DMS53 treated with DMSO at 0.1 percent for 48 hours (cell line): Measurements from ENCODE around the gene TRPM4.
"Not testable (repeated sequence)": the region's sequence is repeated elsewhere in the genome, so short reads cannot be mapped to it uniquely, and the experiment has no call there.

Experiments used
- DNase-seq: peaks from one replicate; lab custom pipeline; 2025; ENCODE audit not compliant: unreplicated experiment; lab: John Stamatoyannopoulos, UW

TRPM4 gene

DNA sequence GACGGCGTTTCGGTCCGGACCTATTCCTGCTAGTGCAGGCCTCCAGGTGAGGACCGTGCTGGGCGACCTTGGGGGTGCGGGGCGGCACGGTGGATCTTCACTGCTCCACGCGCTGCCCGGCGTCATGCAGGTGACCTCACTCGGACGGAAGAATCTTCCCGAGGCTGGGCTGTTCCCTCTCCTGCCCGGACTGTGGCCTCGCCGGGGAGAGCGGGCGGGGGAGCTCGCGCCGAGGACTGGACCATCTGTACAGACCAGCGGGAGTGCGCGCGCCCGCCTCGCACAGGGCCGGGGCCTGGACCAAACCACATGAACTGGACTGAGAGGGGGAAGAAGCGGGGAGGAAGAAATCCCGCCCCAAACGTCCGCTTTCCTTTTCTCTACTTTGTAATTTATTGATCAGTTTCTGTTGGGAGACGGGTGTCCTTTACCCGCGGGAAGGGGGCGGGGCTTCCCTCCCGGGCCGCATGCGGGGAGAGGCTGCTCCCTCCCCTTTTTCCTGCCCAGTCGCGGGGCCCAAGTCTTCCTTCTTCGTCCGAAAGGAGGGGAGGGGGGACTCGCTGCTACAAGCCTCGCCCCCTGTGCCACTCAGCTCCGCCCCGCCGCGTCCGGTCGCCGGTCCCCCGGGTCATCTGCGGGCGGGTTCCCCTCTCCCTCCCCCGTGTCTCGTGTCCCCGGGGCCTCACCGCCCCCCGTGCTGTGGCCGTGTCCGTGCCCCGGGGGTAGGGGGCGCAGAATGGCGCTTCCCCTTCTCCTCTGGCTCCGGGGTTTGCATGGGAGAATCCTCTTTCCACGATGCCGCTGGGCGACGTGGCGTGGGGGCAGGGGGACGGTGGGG, 7.3 kb upstream of the TRPM4 start:
- DNase-seq, result peak; percentile 86

DNA sequence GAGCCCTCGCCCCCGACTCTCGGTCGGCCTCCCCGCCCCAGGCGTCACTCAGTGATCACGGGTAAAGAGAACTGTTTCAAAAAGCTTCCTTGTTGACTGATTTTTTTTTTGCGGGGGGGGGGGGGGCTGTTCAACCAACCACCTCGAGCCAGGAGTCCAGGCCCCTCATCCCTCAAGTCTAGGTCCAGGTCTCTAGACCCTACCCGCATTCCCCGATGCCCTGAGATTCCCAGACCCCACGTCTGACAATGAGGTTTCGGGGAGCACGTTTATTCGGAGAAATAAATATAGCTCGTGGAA, 6.7 kb upstream of the TRPM4 start:
- peak; percentile 28 for DNase-seq

DNA sequence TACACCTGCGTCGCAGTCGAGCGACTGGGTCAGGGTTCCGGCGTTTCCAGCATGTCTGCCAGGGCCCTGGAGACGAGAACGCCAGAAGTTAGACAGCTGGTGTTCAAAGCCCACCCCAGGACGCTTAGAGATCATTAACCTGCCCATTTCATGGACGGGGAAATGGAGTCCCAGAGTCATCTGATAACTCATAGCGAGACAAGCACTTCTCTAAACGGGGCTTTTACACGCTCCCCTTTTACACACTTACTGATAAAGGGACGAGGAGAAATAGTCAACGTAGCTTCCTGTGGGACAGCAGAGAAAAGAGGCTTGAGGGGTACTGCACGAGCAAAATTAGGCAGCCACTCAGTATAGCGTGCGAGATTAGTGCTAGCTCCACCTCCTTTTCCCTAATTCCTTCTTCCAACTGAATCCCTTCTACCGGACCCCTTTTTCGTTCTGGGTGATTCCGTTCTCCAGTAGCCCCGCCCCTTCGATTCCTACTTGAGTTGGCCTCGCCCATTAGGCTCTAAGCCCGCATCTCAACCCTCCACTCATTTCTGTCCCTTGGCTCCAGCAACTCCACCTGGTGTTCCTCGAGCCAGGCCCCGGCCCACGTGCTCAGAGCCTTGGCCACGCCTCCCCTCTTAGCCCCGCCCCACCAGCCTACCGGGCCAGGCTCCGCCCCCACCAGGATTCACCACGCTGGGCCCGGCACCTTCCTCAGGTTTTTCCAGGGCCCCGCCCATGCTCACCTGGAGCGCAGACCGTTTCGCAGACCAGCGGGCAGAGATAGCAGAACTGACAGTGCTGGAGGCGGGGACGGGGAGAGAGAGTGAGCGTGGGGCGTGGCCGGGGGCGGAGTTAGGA, 6.1 kb upstream of the TRPM4 start:
- peak; percentile 77 for DNase-seq

DNA sequence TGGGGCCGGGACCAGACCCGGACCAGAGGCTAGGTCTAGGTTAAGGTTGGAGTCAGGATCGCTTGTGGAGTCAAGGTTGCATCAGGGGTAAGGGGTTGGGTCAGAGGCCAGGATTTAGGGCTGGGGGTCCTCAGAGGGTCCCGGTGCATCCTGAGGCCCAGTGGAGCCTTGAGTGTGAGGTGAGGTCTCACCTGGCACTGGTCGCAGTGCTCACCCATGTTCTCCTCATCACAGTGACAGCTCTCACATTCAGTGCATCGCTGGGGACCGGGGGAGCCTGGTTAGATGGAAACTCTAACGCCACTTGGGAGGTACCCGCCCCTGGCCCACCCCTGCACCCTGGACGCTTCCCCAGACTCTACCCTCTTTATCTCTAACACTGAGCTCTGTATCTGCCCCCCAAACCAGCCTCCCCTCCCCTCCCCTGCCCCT, 5.5 kb upstream of the TRPM4 start:
- no peak for DNase-seq

DNA sequence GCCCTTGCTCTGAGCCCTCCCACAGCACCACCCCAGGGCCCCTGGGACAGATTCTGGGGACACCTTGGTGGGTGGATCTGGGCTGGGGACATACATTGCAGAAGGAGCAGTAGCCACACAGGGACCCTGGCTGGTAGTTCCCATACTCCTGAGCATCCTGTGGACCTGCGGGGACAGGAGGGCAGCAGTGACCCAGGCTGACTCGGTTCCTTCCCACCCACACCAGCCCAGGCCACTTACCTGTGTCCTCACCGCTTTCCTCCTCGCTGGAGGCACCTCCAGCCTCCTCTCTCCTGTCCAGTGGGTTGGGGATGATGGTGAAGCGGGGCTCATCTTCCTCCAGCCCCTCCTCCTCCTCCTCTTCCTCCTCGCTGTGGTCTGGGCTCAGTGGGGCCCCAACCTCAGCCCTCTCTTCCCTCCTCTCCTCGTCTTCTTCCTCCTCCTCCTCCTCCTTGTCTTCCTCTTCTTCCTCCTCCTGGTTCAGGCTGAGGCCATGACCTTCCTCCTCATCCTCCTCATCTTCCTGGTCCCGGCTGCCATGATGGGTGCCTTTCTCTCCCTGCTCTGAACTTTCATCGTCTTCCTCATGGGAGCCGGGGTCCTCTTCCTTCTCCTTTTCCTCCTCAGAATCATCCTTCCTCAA, 4.3 kb upstream of the TRPM4 start:
- no peak for DNase-seq

DNA sequence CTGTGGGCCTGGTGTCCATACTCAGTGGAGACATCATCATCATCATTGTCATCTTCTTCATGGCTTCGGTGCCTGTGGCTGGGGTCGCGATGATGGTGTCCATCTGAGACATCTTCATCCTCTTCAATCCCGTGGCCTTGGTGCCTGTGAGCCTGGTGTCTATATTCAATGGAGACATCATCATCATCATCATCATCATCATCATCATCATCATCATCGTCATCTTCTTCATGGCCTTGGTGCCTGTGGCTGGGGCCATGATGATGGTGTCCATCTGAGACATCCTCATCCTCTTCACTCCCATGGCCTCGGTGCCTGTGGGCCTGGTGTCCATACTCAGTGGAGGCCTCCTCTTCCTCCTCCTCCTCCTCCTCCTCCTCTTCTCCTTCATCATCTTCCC, 3.3 kb upstream of the TRPM4 start:
- no peak for DNase-seq

DNA sequence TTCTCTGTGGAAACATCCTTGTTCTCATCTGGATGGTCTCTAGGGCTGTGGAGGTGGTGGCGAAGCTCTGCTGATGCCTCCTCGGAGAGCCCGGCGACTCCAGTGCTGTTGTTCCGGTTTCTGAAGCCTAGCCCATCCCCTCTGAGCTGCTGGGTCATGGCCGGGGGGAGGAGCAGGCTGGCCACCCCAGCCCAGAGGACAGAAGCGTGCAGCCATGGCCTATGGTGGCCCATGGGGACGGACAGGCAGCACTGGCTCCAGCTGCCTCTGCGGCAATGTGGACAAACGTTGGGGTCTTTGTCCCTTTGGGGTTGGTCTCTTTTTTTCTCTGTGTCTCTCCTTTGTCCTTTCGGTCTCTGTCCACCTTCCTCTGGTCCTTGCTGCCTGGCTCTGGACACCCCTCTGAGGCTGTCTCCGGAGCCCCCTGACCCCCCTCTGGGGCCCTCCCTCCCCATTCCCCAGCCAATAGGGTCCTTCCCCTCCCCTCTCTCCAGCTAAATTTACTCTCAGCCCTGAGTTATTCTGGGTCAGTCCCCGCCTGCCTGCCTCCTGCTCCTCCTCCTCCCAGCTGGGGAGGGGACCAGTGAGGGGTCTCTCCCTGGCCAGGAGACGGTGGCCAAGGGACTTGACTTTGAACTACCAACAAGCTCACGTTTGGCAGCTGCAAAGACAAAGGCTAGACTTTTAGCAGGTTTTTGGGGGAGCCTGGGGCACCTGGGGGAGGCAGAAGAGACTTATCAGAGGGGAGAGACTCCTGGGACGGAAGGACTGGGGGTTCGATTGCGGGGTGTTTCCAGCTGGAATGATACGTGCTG, 2.4 kb upstream of the TRPM4 start, which contains the start of gene HRC:
TSS of gene HRC (minus strand) at position 392 of the 815 bp plus-strand sequence. CDS start at position 233, 159 bp downstream.
- DNase-seq, result no peak

DNA sequence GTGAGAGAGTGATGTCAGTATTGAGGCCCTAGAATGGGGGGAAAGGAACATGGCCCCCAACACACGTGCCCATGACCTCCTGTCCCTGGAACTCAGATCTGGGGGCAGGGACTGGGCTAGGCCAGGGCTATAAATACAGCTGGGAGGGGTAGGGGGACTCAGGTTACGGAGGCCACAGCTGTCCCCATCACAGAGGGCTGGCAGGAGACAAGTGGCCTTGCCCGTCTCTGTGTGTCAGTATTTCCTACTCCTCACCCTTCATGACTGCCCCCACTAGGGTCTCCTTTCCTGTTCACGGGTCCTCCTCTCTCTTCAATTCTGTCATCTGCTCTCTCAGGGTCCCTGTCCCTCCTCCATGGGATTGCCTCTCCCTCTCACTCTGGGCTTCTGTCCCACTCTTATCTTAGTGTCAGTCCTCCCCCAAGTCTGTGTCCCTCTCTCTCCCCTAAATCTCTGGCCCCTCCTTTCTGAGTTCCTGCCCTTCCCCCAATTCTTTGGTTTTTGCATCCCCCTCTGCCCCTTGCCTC, 1.7 kb upstream of the TRPM4 start:
- DNase-seq, result no peak

DNA sequence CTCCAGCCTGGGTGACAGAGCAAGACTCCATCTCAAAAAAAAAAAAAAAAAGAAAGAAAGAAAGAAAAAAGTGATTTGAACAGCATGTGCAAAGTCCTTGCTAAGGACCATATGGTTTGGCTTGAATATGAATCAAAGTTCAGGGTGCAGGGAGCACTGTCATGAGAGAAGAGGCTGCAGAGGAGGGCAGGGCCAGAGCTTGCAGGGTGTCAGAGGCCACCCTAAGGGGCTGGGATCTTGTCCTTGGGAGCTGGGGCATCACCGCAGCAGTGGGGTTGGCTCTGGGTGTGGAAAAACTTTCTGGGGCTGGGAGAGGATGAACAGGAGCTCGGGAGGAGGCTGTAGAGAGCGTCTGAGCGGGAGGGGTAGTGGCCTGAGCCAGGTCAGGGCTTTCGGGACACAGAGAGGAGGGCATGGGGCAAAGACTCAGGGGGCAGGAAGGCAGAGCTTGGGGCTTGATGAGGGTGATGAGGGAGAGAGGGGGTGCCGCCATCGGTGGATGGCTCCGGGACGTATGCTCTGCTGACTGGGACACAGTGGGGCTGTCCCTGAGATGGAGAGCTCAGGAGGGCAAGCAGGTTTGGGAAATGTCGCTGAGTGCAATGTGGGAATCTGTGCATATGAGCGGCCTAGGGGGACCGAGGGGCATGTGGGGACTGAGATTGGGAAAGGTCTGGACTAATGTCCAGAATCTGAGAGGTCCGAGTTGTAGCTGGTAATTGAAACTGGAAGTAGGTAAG, 3.0 kb downstream of the TRPM4 start:
- no peak for DNase-seq

DNA sequence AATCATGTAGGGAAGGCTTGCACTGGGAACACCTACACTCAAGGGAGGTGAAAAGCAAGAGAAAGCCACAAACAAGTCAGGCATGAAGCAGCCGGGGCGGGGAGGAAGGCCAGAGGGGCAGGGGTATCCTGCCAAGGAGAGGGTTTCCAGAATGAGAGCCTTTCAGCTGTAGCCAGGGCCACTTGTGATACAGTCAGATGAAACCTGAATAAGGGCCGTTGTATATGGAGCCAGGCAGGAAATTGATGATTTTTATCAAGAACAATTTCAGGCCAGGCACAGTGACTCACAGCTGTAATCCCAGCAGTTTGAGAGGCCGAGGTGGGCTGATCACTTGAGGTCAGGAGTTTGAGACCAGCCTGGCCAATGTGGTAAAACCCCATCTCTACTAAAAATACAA, 4.4 kb downstream of the TRPM4 start:
- no peak for DNase-seq

DNA sequence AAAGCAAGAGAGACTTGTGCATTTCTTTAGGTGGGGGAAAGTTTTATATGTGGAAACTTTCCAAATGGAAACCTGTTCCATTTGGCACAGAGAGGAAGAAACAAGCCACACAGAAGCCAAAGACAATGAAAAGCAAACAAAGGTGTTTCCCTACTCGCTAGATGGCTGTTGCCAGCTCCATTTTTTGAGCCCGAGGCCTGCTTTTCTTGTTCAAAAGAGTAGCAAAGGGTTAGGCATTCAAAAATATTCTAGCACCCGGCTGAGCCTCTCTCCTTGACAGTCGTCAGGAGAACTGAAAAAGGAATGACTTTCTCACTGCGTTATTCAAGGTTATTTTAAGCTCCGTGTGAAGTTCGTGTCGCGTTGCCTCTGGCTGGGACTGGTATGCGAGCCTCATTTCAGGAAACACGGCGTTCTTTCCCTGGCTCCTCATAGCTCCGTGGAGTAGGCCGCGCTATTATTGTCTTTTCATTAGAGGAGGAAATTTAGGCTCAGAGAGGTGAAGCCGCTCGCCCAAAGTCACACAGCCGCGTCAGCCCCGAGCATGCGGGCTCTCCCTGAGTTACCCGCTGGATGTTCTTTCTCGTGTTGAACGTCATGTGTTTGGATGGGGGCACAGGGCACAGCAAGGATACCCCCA, 7.6 kb downstream of the TRPM4 start:
- DNase-seq, result no peak

DNA sequence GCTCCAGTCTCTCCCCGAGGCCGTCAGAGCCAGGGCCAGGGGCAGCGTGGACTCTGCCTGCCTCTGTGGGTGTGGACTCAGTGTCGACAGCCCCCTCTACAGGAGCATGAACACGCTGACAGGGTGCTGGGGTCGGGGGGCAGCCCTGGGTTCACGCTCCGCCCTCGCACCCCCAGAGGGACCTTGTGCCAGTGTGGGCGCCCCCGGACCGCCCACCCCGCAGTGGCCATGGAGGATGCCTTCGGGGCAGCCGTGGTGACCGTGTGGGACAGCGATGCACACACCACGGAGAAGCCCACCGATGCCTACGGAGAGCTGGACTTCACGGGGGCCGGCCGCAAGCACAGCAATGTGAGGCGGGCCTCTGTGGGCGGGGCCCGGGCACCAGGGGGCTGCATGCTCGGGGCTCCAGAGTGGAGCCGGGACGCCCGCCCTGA, 8.3 kb downstream of the TRPM4 start:
- DNase-seq, result no peak

DNA sequence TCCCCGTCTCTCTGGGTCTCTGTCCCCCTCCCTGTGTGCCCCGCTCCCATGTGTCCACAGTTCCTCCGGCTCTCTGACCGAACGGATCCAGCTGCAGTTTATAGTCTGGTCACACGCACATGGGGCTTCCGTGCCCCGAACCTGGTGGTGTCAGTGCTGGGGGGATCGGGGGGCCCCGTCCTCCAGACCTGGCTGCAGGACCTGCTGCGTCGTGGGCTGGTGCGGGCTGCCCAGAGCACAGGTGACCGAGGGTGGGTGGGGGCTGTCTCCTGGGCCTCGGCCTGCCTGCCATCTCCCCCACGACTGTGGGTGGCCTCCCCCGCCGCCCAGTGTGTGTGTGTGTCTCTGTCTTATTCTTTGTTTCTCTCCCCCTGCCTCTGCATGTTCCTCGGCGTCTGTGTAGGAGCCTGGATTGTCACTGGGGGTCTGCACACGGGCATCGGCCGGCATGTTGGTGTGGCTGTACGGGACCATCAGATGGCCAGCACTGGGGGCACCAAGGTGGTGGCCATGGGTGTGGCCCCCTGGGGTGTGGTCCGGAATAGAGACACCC, 10.3 kb downstream of the TRPM4 start:
- DNase-seq, result no peak

DNA sequence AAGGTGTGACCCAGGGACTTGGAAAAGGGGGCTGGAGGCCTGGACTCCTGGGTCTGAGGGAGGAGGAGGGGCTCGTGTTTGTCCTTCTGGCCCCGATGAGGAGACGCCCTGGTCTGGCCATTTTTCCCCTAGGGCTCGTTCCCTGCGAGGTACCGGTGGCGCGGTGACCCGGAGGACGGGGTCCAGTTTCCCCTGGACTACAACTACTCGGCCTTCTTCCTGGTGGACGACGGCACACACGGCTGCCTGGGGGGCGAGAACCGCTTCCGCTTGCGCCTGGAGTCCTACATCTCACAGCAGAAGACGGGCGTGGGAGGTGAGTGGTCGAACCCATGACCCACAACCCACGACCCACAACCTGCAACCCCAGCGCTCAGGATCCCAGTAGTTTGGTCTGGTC, 10.8 kb downstream of the TRPM4 start:
- no peak for DNase-seq

DNA sequence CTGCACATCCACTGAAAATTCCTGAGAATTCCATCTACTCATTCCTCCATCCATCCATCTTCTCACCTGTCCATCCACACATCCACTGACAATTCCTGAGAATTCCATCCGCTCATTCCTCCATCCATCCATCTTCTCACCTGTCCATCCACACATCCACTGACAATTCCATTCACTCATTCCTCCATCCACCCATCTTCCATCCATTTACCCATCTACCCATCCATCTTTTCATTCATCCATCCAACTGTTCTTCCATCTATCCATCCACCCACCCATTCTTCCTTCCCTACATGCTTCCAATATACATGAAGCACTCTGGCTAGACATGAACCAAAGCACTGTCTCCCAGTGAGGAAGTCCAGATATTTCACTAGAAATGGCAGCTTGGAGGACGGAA, 15.6 kb downstream of the TRPM4 start:
- DNase-seq, result no peak

DNA sequence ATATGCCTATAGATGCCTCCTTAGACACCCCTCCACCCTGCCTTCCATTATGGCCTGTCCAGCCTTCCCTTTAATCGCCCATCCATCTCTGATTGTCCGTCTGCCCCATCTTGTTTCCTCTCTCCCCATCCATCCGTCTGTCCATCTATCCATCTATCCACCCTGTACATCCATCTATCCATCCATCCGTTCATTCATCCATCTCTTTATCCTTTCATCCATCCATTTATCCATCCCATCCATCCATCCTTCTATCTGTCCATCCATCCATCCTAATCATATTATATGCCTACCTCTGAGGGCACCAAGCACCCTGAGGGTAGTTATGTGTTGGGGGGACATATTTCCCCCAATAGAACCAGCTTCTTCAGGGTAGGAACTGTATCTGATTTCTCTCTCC, 23.1 kb downstream of the TRPM4 start:
- no peak for DNase-seq

DNA sequence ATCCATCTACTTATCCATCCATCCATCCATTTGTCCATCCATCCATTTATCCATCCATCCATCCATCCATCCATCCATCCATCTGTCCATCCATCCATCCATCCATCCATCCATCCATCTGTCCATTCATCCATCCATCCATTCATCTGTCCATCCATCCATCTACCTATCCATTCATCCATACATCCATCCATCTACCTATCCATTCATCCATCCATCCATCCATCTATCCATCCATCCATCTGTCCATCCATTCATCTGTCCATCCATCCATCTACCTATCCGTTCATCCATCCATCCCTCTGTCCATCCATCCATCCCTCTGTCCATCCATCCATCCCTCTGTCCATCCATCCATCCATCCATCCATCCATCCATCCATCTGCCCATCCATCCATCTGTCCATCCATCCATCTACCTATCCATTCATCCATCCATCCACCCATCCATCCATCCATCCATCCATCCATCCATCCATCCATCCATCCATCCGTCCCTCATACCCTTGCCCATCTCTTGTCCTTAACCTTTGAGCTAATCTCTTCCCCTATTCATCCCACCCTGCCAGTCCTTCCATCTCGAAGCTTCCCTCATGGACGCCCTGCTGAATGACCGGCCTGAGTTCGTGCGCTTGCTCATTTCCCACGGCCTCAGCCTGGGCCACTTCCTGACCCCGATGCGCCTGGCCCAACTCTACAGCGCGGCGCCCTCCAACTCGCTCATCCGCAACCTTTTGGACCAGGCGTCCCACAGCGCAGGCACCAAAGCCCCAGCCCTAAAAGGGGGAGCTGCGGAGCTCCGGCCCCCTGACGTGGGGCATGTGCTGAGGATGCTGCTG, 24.6 kb downstream of the TRPM4 start:
- not testable (repeated sequence) for DNase-seq

DNA sequence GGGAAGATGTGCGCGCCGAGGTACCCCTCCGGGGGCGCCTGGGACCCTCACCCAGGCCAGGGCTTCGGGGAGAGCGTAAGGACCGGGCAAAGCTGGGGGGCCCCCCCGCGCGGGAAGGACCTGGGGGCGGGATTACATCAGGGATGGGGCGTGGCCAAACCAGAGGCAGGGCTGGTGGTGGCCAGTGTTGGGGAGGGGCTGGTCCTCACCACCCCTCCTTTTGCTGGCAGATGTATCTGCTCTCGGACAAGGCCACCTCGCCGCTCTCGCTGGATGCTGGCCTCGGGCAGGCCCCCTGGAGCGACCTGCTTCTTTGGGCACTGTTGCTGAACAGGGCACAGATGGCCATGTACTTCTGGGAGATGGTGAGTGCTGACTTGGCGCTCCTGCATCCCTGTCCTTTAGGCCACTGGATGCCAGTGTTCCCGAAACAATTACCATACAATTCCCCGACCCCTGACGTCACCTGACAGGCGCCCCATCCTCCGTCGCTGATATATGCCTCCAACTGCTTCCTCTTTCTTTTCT, 25.3 kb downstream of the TRPM4 start:
- no peak for DNase-seq
